ENCODE data around the gene B3GALT4.
"Not testable (repeated sequence)": the region's sequence is repeated elsewhere in the genome, so short reads cannot be mapped to it uniquely, and the experiment has no call there.

B3GALT4 gene

GRCh38 chr6:33272275-33273128, 4.4 kb upstream of the B3GALT4 start:
- no peak for DNase-seq (ENCODE audit: low read depth in 2 of 3, low spot score in 2 of 3)

GRCh38 chr6:33273129-33273923, 3.6 kb upstream of the B3GALT4 start:
- DNase-seq (ENCODE audit: low read depth in 2 of 3, low spot score in 2 of 3) = no peak

- no peak for DNase-seq (ENCODE audit: low read depth in 2 of 3, low spot score in 2 of 3)
Observed at GRCh38 chr6:33273924-33274902, 2.7 kb upstream of the B3GALT4 start.

GRCh38 chr6:33275795-33276580, 935 bp upstream of the B3GALT4 start:
- not testable (repeated sequence) for DNase-seq (ENCODE audit: low read depth in 2 of 3, low spot score in 2 of 3)

- no peak for DNase-seq (ENCODE audit: low read depth in 2 of 3, low spot score in 2 of 3)
Observed at GRCh38 chr6:33276581-33276863, 401 bp upstream of the B3GALT4 start.

GRCh38 chr6:33277663-33278391, 904 bp downstream of the B3GALT4 start:
- no peak for DNase-seq (ENCODE audit: low read depth in 2 of 3, low spot score in 2 of 3)

DNA sequence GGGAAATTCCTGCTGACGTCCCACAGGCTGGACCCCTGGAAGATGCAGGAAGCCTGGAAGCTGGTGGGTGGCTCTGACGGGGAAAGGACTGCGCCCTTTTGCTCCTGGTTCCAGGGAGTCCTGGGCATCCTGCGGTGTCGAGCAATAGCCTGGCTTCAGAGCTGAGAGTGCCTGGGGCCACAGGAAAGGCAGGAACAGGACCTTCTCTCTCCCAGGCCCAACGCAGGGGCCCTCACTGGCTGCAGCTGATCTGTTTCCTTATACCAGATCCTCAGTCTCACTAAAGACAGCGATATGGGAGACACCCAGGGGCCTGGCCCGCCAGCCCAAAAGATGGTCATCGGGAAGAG, 1.4 kb downstream of the B3GALT4 start:
- DNase-seq (ENCODE audit: low read depth in 2 of 3, low spot score in 2 of 3) = no peak

GRCh38 chr6:33278810-33279209, 1.9 kb downstream of the B3GALT4 start:
- DNase-seq (ENCODE audit: low read depth in 2 of 3, low spot score in 2 of 3) = no peak

DNA sequence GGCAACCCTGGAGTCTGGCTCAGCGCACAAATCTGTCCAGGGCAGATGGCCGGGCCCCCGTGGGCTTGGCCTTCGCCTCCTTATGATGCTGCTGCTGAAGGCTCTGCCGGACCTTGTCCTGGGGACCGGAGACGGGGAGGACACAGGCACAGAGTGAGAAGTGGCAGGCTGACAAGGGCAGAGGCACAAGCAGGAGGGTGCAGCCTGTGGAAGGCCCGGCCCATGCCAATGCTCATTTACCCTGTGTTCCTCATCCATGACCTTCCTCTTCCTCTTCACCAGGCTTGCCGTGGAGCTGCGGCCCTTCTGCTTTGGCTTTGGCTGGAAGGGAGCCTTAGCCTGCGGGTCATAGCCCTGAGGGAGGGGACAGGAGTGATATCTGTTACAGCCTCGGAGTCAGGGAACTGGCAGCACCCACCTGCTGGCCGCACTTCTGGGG, 2.4 kb downstream of the B3GALT4 start:
- DNase-seq (ENCODE audit: low read depth in 2 of 3, low spot score in 2 of 3) = no peak

DNA sequence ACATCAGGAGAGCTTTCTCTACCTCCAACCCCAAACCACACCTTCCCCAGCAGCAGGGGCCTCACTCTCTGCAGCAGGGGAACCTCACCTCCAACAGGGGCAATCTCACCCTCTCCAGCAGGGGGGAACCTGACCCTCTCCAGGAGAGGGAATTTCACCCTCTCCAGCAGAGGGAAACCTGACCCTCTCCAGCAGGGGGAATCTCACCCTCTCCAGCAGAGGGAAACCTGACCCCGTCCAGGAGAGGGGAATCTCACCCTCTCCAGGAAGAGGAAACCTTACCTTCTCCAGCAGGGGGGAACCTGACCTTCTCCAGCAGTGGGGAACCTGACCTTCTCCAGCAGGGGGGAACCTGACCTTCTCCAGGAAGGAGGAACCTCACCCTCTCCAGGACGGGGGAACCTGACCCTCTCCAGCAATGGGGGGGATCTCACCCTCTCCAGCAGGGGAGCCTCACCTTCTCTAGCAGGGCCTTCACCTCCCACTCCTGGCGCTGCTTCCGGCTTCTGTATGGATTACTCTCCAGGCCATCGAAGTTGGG, 3.1 kb downstream of the B3GALT4 start:
- no peak for DNase-seq (ENCODE audit: low read depth in 2 of 3, low spot score in 2 of 3)

- DNase-seq (ENCODE audit: low read depth in 2 of 3, low spot score in 2 of 3) = no peak
Observed at GRCh38 chr6:33280539-33280938, 3.6 kb downstream of the B3GALT4 start.

DNA sequence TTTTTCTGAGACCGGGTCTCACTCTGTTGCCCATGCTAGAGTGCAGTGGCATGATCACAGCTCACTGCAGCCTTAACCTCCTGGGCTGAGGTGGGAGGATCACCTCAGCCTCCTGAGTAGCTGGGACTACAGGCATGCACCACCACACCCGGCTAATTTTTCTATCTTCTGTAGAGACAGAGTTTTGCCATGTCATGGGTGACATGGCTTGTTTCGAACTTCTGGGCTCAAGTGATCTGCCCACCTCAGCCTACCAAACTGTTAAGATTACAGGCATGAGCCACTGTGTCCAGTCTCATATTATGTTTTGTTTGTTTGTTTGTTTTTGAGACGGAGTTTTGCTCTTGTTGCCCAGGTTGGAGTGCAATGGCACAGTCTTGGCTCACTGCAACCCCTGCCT, 8.3 kb downstream of the B3GALT4 start:
- not testable (repeated sequence) for DNase-seq (ENCODE audit: low read depth in 2 of 3, low spot score in 2 of 3)

- no peak for DNase-seq (ENCODE audit: low read depth in 2 of 3, low spot score in 2 of 3)
Observed at GRCh38 chr6:33286946-33287914, 10.3 kb downstream of the B3GALT4 start.

GRCh38 chr6:33288141-33288920, 11.4 kb downstream of the B3GALT4 start:
- DNase-seq (ENCODE audit: low read depth in 2 of 3, low spot score in 2 of 3) = no peak

DNA sequence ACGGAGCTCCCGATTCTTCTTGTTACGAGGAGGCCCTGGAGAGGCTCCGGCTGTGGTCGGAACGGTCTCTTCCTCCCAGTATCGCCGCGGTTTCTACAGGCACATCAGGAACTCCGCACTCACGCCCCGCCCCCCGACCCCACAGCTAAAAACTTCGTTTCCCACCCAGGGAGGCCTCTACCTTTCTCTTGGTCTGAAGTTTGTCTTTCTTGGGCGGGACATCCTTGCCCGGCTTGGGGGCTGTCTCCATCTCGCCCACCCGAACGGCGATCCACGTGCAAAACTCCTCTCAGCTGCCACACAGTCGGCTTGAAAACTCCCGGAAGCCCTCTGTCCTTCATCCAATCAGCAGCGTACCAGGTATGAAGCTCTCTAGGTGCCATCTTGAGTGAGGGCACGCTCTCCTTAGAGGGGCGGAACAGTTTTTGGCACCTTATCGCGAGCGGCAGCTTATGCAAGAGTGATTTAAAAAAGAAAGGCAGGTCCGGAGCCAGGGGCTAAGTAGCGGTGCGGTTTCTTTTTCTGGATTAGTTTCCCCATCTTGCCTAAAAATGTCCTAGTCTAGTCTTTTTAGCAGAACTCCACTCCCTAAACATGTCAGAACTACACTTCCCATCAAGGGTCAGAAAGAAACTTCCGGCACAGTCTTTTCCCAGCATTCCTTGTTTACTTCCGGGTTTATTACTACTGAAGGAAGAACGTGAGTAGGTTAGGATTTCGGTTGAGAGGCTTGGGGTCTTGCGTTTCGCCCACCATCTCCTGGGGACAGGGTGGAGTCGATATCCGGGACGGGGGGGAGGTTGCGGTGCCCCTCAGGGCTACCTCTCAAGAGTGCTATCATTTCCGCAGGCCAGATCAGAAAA, 12.2 kb downstream of the B3GALT4 start, which contains the start of the genes PFDN6 and WDR46:
PFDN6 (plus strand) TSS at position 681 of the 863 bp plus-strand sequence. CDS start 256 bp downstream, outside the sequence.
WDR46 (minus strand) TSS at position 319 of the 863 bp plus-strand sequence; CDS start at position 250, 69 bp downstream.
- peak in 2 of 3 experiments; percentile 58 to 61 for DNase-seq (ENCODE audit: low read depth in 2 of 3, low spot score in 2 of 3)

DNA sequence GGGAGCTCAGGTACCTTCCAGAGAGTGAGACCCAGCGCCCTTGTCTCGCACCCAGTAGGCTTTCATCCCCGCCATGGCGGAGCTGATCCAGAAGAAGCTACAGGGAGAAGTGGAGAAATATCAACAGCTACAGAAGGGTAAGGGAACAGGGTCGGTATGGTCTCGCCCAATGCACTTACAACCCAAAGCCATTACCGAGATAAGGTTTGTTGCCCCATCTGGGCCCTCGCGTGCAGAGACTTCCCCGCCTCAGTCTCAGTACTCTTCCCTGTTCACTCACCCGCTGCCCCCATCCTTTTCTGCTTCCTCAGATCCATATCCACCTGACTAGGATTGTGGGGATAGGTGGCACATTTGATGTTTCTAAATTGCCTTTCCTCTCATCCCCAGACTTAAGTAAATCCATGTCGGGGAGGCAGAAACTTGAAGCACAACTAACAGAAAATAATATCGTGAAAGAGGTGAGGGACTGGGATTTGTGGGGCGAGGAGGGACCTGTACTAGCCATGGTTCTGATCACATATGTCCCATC, 12.9 kb downstream of the B3GALT4 start:
- DNase-seq (ENCODE audit: low read depth in 2 of 3, low spot score in 2 of 3) = no peak

Data from activated CD8-positive, alpha-beta memory T cell treated with anti-CD3 and anti-CD28 coated beads for 48 hours (primary cell).